Panc1 (cell line): ENCODE results near the gene HM13. TPM values are rescaled to one million over a fixed set of nuclear protein-coding genes. Genes with fewer than 3 reads are reported as not detected.
"Not testable (repeated sequence)": the region's sequence is repeated elsewhere in the genome, so short reads cannot be mapped to it uniquely, and the experiment has no call there.

ENCODE experiments used
- ATAC-seq: fragments of 200-7000 bp; cut with Tn5 transposase; 2 replicates; pipeline ENCODE4 v1.9.1; 2020; ENCODE audit warnings: mild to moderate bottlenecking, moderate library complexity
- BruUV-seq: library from RNA; stranded (reverse); fragments of 400-500 nt; replicated peaks from 2 replicates; lab custom pipeline; 2021; lab: Mats Ljungman, UMichigan
- CTCF ChIA-PET: fragments of 300-600 bp; sonication (Branson Sonifier 250); formaldehyde crosslinking; loops from one replicate; lab custom pipeline; 2022; ENCODE audit warnings: antibody characterized with exemption; lab: Charles Lee
- POLR2A ChIA-PET: fragments of 300-600 bp; sonication (Branson Sonifier 250); formaldehyde crosslinking; loops from one replicate; lab custom pipeline; 2022; ENCODE audit warnings: antibody characterized with exemption; lab: Charles Lee
- DNase-seq: peaks from one replicate; pipeline ENCODE4 v3.0.0-alpha.2; 2010; ENCODE audit warnings: low read depth, low spot score
- H3K27ac ChIP-seq: 2 replicates; pipeline ENCODE4 v1.5.1; 2011; ENCODE audit warnings: mild to moderate bottlenecking, low read length, inconsistent platforms
- H3K27me3 ChIP-seq: fragments of 200-500 bp; sonication (Bioruptor generic); 2 replicates; pipeline ENCODE4 v1.6.0; 2014; ENCODE audit warnings: low read length, inconsistent platforms; ENCODE audit not compliant: control insufficient read depth, insufficient read depth
- H3K36me3 ChIP-seq: fragments of 200-500 bp; sonication (Bioruptor generic); 2 replicates; pipeline ENCODE4 v1.5.1; 2014; ENCODE audit warnings: inconsistent platforms, mild to moderate bottlenecking, low read length, moderate library complexity; ENCODE audit not compliant: control insufficient read depth, insufficient read depth
- H3K4me1 ChIP-seq: 2 replicates; pipeline ENCODE4 v1.5.1; 2011; ENCODE audit warnings: inconsistent platforms, mild to moderate bottlenecking, low read length, moderate library complexity; ENCODE audit not compliant: control insufficient read depth, insufficient read depth
- H3K4me3 ChIP-seq, 2 experiments: 2 replicates each; pipeline ENCODE4 v1.5.1; 2011 to 2012; ENCODE audit warnings: low read depth in 2 of 2, low read length in 2 of 2, mild to moderate bottlenecking in 2 of 2, inconsistent platforms in 1 of 2, moderate library complexity in 1 of 2
- H3K9me3 ChIP-seq: fragments of 200-500 bp; sonication (Bioruptor generic); 2 replicates; pipeline ENCODE4 v1.5.1; 2014; ENCODE audit warnings: low read depth, mild to moderate bottlenecking, inconsistent platforms, low read length, moderate library complexity; ENCODE audit not compliant: control insufficient read depth, insufficient read depth
- CTCF ChIP-seq: fragments of 450-650 bp; IDR thresholded peaks from 2 replicates; pipeline ENCODE4 v1.5.1; 2017; ENCODE audit warnings: mild to moderate bottlenecking
- POLR2AphosphoS5 ChIP-seq: IDR thresholded peaks from 2 replicates; pipeline ENCODE4 v1.6.1; 2012; ENCODE audit warnings: mild to moderate bottlenecking, low read depth, low read length, moderate library complexity
- REST ChIP-seq, 2 experiments: IDR thresholded peaks; 2 replicates each; pipeline ENCODE4 v1.6.1; 2011 to 2012; ENCODE audit warnings: low read depth in 2 of 2, control low read depth in 1 of 2, low read length in 1 of 2, mild to moderate bottlenecking in 1 of 2, moderate library complexity in 1 of 2; ENCODE audit not compliant: insufficient read depth in 1 of 2
- SIN3A ChIP-seq: IDR thresholded peaks from 2 replicates; pipeline ENCODE4 v1.6.1; 2012; ENCODE audit warnings: low read depth, mild to moderate bottlenecking, low read length, moderate library complexity, borderline replicate concordance; ENCODE audit not compliant: insufficient read depth
- TCF7L2 ChIP-seq: IDR thresholded peaks from 2 replicates; pipeline ENCODE4 v1.6.1; 2011; ENCODE audit warnings: mild to moderate bottlenecking, low read depth, low read length, inconsistent platforms
- in situ Hi-C: cut with HindIII; loops from 2 replicates; pipeline ENCODE4 v1.10.0; 2016; ENCODE audit warnings: low sequenced_read_pairs, low pct_unique_long_range_greater_than_20kb
- intact Hi-C: fragments of 100-400 bp; cut with micrococcal nuclease; formaldehyde crosslinking; loops from one replicate; pipeline ENCODE4 v1.10.0; 2022; ENCODE audit not compliant: unreplicated experiment
- total RNA-seq: library from RNA; stranded (reverse); gene quantifications from one replicate; pipeline ENCODE4 v1.2.1, GENCODE V29; 2021; ENCODE audit not compliant: unreplicated experiment

HM13 gene
- total RNA-seq, 1 experiment from 2014 or later, result 337 TPM

- Histone ChIP-seq H3K4me1 (peaks cover 69% of the 10 kb centered on the region), H3K27ac (peak overlapping the region; percentile 100), H3K4me3 (peak overlapping the region; percentile 73 to 88), H3K27me3 (no peaks in the 10 kb centered on the region), H3K9me3 (no peaks in the 10 kb centered on the region), H3K36me3 (peaks cover 8% of the 10 kb centered on the region)
- DNase-seq (no peak), ATAC-seq (peak; percentile 44)
- in situ Hi-C loops (no loop called here), intact Hi-C loops (no loop called here)
- ChIA-PET POLR2A (interaction anchor here (0.6 to 3.0 kb wide), 7 partner anchors 12 to 36 kb away, joined by 3 to 23 read pairs (median 4); no protein-coding TSS in a partner anchor), CTCF (interaction anchor here (0.5 to 7.8 kb wide), 7 partner anchors 11 to 231 kb away, joined by 3 to 298 read pairs (median 6); no protein-coding TSS in a partner anchor)
- no TSS peak for BruUV-seq
- TF ChIP-seq REST (IDR thresholded peaks at IDR 0.05; ENCODE audit: insufficient read depth in 1 of 2, low read depth in 2 of 2, low read length in 1 of 2) (no peak), CTCF (no peak), TCF7L2 (peak; percentile 98), POLR2AphosphoS5 (peak; percentile 73), SIN3A (peak; percentile 98; the same call in 1 of the 2 replicates)
Measured at GRCh38 chr20:31608251-31608945, 94.2 kb downstream of the HM13 start.

DNA sequence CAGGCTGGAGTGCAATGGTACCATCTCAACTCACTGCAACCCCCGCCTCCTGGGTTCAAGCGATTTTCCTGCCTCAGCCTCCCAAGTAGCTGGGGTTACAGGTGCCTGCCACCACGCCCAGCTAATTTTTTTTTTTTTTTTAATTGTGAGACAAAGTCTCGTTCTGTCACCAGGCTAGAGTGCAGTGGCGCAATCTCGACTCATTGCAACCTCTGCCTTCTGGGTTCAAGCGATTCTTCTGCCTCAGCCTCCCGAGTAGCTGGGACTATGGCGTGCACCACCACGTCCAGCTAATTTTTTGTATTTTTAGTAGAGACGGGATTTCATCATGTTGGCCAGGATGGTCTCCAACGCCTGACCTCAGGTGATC, 98.0 kb downstream of the HM13 start:
- H3K9me3 ChIP-seq, BruUV-seq, ATAC-seq, DNase-seq, in situ Hi-C loops, H3K27me3 ChIP-seq, H3K36me3 ChIP-seq, H3K4me3 ChIP-seq: not testable (repeated sequence)
- peaks cover 55% of the 10 kb centered on the region for H3K4me1 ChIP-seq
- intact Hi-C loops, result loop anchor here (1.0 kb wide), 1 partner anchor 42 kb away; no protein-coding TSS in a partner anchor
- ChIA-PET CTCF (interaction anchor here (0.7 to 7.8 kb wide), 19 partner anchors 8 to 111 kb away, joined by 3 to 298 read pairs (median 9); partner anchors contain the start of genes HM13 and ID1), POLR2A (interaction anchor here (0.7 to 1.7 kb wide), 5 partner anchors 24 to 110 kb away, joined by 3 to 9 read pairs (median 6); no protein-coding TSS in a partner anchor)
- peak overlapping the region; percentile 100 for H3K27ac ChIP-seq

DNA sequence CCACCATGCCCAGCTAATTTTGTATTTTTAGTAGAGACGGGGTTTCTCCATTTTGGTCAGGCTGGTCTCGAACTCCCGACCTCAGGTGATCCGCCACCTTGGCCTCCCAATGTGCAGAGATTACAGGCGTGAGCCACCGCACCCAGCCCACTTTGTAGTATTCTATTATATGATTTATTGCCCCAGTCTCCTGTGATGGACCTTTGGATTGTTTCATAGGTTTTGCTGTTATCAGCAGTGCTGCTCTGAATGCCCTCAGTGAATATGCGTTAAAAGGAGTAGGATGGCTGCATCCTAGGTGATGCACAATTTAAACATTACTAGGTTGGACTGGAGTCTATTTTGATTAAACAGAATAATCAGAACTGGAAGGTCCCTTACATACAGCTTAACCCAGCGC, 101.2 kb downstream of the HM13 start:
- H3K36me3 ChIP-seq, result no peaks in the 10 kb centered on the region
- DNase-seq (no peak), ATAC-seq (no peak)
- in situ Hi-C loops, result no loop called here
- no peak overlapping the region for H3K27ac ChIP-seq
- no peaks in the 10 kb centered on the region for H3K9me3 ChIP-seq
- TF ChIP-seq POLR2AphosphoS5 (no peak), REST (IDR thresholded peaks at IDR 0.05; ENCODE audit: insufficient read depth in 1 of 2, low read depth in 2 of 2, low read length in 1 of 2) (no peak), CTCF (no peak), SIN3A (no peak), TCF7L2 (no peak)
- CTCF ChIA-PET, result no interaction called here
- peaks cover 26% of the 10 kb centered on the region for H3K4me1 ChIP-seq
- H3K4me3 ChIP-seq, result no peak overlapping the region
- POLR2A ChIA-PET, result interaction anchor here (0.7 kb wide), 1 partner anchor 60 kb away, joined by 3 read pairs; no protein-coding TSS in a partner anchor
- H3K27me3 ChIP-seq, result no peaks in the 10 kb centered on the region
- intact Hi-C loops, result no loop called here
- no TSS peak for BruUV-seq
